ENCODE data around the gene IPMK.
"Not testable (repeated sequence)": the region's sequence is repeated elsewhere in the genome, so short reads cannot be mapped to it uniquely, and the experiment has no call there.

IPMK gene

DNA sequence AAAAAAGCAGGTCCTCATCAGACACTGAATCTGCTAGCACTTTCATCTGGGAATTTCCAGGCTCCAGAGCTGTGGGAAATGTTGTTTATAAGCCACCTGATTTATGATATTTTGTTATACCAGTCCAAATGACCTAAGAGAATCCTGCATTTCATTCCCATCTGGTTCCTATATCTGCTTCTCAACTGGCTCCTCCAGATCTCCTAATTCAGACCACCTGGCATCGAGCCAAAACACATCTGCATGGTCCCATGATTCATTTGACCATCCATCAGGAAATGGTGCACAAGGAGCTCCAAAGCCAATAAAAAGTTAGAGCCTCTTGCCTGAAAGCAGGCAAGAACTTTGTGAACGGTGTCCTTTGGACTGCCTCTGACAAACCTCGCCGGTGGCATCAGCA is 108.9 kb downstream of the IPMK start:
- H3K4me3 ChIP-seq (ENCODE audit: insufficient read depth, low read length, poor library complexity, severe bottlenecking) = no peak overlapping the region
- no peaks in the 10 kb centered on the region for H3K79me2 ChIP-seq (ENCODE audit: insufficient read depth, low read length)
- no peaks in the 10 kb centered on the region for H4K20me1 ChIP-seq (ENCODE audit: low read depth, low read length)
- no peaks in the 10 kb centered on the region for H3K36me3 ChIP-seq (ENCODE audit: low read length)
- H2AFZ ChIP-seq (ENCODE audit: low read depth, low read length, severe bottlenecking) = no peak overlapping the region
- H3K9me3 ChIP-seq (ENCODE audit: insufficient read depth, low read length) = no peaks in the 10 kb centered on the region
- H3K9me2 ChIP-seq (replicated peaks; ENCODE audit: insufficient read depth, low read length) = no peaks in the 10 kb centered on the region
- H3K9ac ChIP-seq (ENCODE audit: low read length) = no peak overlapping the region
- no peaks in the 10 kb centered on the region for H3F3A ChIP-seq (ENCODE audit: insufficient read depth)
- no peak overlapping the region for H3K27ac ChIP-seq (ENCODE audit: low read depth, low read length)
- H3K4me2 ChIP-seq (ENCODE audit: low read depth, low read length, poor library complexity, severe bottlenecking) = no peak overlapping the region
- TF ChIP-seq EZH2phosphoT487 (conservative IDR thresholded peaks at IDR 0.05; ENCODE audit: low read length) = no peak
- TF ChIP-seq, protein P1, sequence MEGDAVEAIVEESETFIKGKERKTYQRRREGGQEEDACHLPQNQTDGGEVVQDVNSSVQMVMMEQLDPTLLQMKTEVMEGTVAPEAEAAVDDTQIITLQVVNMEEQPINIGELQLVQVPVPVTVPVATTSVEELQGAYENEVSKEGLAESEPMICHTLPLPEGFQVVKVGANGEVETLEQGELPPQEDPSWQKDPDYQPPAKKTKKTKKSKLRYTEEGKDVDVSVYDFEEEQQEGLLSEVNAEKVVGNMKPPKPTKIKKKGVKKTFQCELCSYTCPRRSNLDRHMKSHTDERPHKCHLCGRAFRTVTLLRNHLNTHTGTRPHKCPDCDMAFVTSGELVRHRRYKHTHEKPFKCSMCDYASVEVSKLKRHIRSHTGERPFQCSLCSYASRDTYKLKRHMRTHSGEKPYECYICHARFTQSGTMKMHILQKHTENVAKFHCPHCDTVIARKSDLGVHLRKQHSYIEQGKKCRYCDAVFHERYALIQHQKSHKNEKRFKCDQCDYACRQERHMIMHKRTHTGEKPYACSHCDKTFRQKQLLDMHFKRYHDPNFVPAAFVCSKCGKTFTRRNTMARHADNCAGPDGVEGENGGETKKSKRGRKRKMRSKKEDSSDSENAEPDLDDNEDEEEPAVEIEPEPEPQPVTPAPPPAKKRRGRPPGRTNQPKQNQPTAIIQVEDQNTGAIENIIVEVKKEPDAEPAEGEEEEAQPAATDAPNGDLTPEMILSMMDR (IDR thresholded peaks at IDR 0.05; ENCODE audit: insufficient read depth, low read length, poor library complexity, severe bottlenecking) = no peak
- H3K27me3 ChIP-seq (ENCODE audit: low read length) = no peaks in the 10 kb centered on the region

GRCh38 chr10:58157076-58157766 is 110.5 kb downstream of the IPMK start:
- Histone ChIP-seq H3K4me3 (ENCODE audit: insufficient read depth, low read length, poor library complexity, severe bottlenecking) (no peak overlapping the region), H3F3A (ENCODE audit: insufficient read depth) (no peaks in the 10 kb centered on the region), H3K9me2 (replicated peaks; ENCODE audit: insufficient read depth, low read length) (no peaks in the 10 kb centered on the region), H3K27me3 (ENCODE audit: low read length) (no peaks in the 10 kb centered on the region), H3K9me3 (ENCODE audit: insufficient read depth, low read length) (no peaks in the 10 kb centered on the region), H3K4me2 (ENCODE audit: low read depth, low read length, poor library complexity, severe bottlenecking) (no peak overlapping the region), H3K36me3 (ENCODE audit: low read length) (no peaks in the 10 kb centered on the region), H3K79me2 (ENCODE audit: insufficient read depth, low read length) (no peaks in the 10 kb centered on the region), H3K9ac (ENCODE audit: low read length) (no peak overlapping the region), H2AFZ (ENCODE audit: low read depth, low read length, severe bottlenecking) (no peak overlapping the region), H3K27ac (ENCODE audit: low read depth, low read length) (no peak overlapping the region), H4K20me1 (ENCODE audit: low read depth, low read length) (no peaks in the 10 kb centered on the region)
- TF ChIP-seq EZH2phosphoT487 (conservative IDR thresholded peaks at IDR 0.05; ENCODE audit: low read length) = no peak
- TF ChIP-seq, protein P1 (IDR thresholded peaks at IDR 0.05; ENCODE audit: insufficient read depth, low read length, poor library complexity, severe bottlenecking) = no peak

DNA sequence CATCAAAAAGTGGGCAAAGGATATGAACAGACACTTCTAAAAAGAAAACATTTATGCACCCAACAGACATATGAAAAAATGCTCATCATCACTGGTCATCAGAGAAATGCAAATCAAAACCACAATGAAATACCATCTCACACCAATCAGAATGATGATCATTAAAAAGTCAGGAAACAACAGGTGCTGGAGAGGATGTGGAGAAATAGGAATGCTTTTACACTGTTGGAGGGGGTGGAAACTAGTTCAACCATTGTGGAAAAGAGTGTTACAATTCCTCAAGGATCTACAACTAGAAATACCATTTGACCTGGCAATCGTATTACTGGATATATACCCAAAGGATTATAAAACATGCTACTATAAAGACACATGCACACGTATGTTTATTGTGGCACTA is 111.8 kb downstream of the IPMK start:
- not testable (repeated sequence) for H3K4me2 ChIP-seq (ENCODE audit: low read depth, low read length, poor library complexity, severe bottlenecking); H3K9me2 ChIP-seq (replicated peaks; ENCODE audit: insufficient read depth, low read length); H3F3A ChIP-seq (ENCODE audit: insufficient read depth); H3K27ac ChIP-seq (ENCODE audit: low read depth, low read length); H3K9me3 ChIP-seq (ENCODE audit: insufficient read depth, low read length); H3K4me3 ChIP-seq (ENCODE audit: insufficient read depth, low read length, poor library complexity, severe bottlenecking); H4K20me1 ChIP-seq (ENCODE audit: low read depth, low read length); H3K36me3 ChIP-seq (ENCODE audit: low read length); H2AFZ ChIP-seq (ENCODE audit: low read depth, low read length, severe bottlenecking); H3K79me2 ChIP-seq (ENCODE audit: insufficient read depth, low read length); H3K9ac ChIP-seq (ENCODE audit: low read length); H3K27me3 ChIP-seq (ENCODE audit: low read length)

- no peak overlapping the region for H3K4me3 ChIP-seq (ENCODE audit: insufficient read depth, low read length, poor library complexity, severe bottlenecking)
- no peak overlapping the region for H2AFZ ChIP-seq (ENCODE audit: low read depth, low read length, severe bottlenecking)
- no peaks in the 10 kb centered on the region for H3K9me2 ChIP-seq (replicated peaks; ENCODE audit: insufficient read depth, low read length)
- H3K9me3 ChIP-seq (ENCODE audit: insufficient read depth, low read length) = no peaks in the 10 kb centered on the region
- H3K36me3 ChIP-seq (ENCODE audit: low read length) = no peaks in the 10 kb centered on the region
- H3K9ac ChIP-seq (ENCODE audit: low read length) = no peak overlapping the region
- no peak overlapping the region for H3K27ac ChIP-seq (ENCODE audit: low read depth, low read length)
- no peaks in the 10 kb centered on the region for H4K20me1 ChIP-seq (ENCODE audit: low read depth, low read length)
- H3K79me2 ChIP-seq (ENCODE audit: insufficient read depth, low read length) = no peaks in the 10 kb centered on the region
- no peaks in the 10 kb centered on the region for H3F3A ChIP-seq (ENCODE audit: insufficient read depth)
- TF ChIP-seq EZH2phosphoT487 (conservative IDR thresholded peaks at IDR 0.05; ENCODE audit: low read length) = no peak
- TF ChIP-seq, protein P1 (IDR thresholded peaks at IDR 0.05; ENCODE audit: insufficient read depth, low read length, poor library complexity, severe bottlenecking) = no peak
- no peaks in the 10 kb centered on the region for H3K27me3 ChIP-seq (ENCODE audit: low read length)
- H3K4me2 ChIP-seq (ENCODE audit: low read depth, low read length, poor library complexity, severe bottlenecking) = no peak overlapping the region
These were observed 113.9 kb downstream of the IPMK start for GRCh38 chr10:58153751-58154150.
